AML-193 (cell line): Measurements from ENCODE around the gene MESP2.

Source experiments
- DNase-seq, 2 experiments: peaks; one replicate each; lab custom pipeline; 2025; lab: John Stamatoyannopoulos, UW

MESP2 gene

DNA sequence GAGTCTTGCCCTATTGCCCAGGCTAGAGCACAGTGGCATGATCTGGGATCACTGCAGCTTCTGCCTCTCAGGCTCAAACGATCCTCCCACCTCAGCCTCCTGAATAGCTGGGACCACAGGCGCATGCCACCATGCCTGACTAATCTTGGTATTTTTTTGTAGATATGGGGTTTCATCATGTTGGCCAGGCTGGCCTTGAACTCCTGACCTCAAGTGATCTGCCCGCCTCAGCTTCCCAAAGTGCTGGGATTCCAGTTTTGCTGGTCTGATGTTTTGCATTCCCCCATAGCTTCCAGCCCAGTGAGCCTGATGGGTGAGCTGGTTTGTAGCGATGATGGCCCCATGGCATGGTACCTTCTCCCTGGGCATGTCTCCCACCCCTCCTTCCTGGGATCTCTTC lies 20.4 kb upstream of the MESP2 start:
- no peak for DNase-seq

- DNase-seq = no peak
Measured at GRCh38 chr15:89756897-89757296, 19.2 kb upstream of the MESP2 start.

DNA sequence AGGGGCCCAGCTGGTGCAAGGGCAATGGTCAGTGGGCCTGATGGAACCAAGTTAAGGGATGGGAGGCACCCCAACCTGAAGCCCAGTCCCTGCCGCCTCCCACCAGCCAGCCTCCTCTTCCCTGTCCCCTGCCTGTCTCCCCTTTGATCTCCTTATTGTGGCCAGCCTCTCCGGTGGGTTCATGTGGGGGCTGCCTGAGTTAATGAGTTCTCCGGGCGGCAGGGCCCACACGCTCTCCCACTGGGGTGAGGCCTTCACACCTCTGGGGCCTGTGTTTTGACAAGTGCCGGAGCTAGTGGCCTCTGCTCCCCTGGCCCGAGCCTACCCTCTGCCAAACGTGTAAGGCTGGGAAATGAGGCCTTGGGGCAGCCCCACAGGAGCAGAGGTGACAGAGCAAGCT lies 17.8 kb upstream of the MESP2 start:
- no peak for DNase-seq

DNA sequence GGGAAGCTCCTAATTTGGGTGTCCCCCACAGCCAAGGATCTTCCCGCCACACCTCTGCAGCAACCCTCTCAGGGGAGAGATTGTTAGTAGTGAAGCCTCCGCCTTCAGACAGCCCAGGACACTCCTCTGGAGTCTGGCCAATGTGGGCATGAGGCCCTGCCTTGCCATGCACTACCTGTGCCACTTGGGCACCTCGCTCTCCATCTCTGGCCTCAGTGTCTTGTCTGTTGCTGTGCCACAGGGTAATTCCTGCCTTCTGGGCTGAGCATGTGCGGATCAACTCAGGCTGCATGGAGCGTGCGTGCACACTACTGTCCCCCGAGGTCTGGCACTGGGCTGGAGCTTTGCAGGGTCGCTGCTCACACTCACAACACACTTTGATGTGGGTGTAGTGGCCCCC lies 17.2 kb upstream of the MESP2 start:
- DNase-seq = no peak

DNA sequence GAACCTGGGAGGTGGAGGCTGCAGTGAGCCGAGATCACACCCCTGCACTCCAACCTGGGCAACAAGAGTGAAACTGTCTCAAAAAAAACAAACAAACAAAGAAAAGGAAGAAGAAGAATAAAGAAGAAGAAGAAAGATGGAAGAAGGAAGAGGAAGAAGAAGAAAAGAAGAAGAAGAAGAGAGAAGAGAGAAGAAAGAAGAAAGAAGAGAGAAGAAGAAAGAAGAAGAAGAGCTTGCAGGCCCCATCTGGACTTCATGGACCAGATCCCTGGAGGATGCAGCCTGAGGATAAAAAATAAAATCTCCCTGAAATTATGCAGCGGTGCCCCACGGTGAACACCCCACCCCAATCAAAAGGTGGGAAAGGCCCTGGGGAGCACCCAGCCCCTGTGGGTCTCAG lies 16.3 kb upstream of the MESP2 start:
- DNase-seq = no peak

GRCh38 chr15:89760303-89761008 lies 15.7 kb upstream of the MESP2 start:
- peak; percentile 50 to 54 for DNase-seq

- no peak for DNase-seq
Measured at GRCh38 chr15:89761009-89761831, 14.9 kb upstream of the MESP2 start.

DNA sequence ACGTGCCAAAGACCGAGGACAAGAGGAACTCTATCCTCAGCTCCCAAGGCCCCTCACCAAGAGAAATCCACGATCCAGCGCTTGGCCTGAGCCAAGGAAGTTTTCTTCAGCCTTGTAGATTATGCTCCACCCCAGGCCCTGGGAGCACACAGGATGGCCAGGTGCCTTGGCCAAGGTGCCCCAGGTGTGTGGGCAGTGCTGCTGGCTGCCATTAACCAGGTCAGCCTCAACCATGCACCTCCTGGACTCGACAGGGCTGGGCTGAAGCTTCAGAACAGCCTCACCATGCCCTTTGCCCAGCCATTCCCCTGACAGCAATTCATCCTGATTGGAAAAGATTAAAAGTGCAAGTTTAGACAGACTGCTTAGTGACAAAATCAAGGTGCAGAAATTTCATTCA lies 14.2 kb upstream of the MESP2 start:
- DNase-seq = no peak

DNA sequence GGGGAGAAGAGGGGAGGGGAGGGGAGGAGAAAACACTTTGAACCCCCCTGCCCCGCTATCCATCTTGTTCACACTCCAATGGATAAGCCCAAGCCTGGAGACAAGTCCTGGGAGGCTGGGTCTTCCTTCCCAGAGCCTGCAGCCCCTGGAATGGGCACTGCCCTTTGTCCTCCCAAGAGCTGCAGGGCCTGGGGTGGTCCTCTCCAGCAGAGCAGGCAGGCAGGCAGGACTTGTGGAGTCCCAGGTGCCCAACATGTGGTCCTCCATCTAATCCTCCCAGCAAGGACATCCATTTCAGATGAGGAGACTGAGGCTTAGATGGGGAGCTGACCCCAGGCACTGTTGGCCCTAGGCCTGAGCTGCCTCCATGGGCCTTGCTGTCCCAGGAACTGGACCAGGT lies 10.4 kb upstream of the MESP2 start:
- no peak for DNase-seq

DNA sequence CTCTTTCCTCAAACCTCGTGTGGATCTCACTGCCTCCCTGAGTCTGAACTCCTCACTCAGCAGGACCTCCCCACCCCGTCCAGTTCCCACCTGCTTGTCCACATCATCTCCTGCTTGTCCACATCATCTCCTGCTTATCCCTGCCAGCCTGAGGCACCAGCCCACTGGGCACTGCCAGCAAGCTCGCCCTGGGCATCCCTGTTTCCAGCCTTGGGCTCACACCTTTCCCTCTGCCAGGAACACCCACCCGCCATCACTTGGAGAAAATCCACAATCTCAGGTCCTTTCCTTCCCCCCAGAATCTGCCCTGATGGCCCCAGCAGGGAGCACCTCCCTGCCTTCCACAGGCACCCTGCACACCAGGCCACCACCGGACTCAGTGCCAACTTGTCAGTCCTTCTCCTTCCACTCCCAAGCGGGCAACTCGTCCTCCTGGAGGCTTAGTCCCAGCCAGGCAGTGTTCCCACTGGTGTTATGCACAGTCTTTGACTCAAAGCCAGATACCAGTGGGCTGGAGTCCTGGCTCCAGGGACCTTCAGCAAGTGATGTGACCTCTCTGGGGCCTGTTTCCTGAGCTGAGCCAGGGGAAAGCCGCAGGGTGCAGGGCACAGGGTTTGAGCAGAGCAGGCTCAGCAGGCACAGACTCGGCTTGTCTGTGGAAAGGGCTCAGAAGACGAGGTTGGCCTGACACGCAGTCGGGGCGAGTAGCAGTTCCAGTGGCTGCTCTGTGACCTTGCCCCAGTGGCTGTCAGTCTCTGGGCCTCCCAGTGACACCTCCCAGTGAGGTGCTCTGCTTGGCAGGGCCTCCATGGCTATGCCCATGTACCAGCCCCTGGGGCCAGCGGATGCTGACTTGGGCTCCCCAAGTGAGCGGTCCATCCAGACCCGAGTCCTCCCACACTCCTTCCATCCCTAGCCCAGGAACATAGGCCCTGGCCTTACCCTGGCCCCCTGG lies 9.5 kb upstream of the MESP2 start:
- DNase-seq = no peak

DNA sequence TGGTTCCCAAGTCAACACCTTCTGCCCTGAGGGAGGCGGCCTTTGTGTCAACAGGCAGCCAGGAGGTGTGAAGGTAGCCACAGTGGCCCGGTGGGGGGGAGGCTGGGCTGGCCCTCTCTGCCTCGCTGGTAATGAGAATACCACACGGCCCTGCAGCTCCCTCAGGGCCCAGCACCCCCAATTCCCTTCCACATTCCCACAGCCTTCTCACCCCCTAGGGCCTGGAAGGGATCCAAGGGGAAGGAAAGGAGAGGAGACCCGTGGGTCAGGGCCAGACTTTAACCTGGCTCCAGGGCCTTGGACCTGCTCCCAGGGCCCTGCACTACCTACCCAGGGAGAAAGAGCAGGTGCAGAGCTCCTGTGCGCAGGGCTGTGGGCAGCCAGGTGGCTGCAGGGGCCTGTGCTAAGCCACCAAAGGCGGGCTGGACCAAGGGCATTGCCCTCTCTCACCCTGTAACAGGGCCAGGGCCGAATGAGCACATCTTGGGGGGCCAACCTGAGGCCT lies 8.7 kb upstream of the MESP2 start:
- DNase-seq = no peak

DNA sequence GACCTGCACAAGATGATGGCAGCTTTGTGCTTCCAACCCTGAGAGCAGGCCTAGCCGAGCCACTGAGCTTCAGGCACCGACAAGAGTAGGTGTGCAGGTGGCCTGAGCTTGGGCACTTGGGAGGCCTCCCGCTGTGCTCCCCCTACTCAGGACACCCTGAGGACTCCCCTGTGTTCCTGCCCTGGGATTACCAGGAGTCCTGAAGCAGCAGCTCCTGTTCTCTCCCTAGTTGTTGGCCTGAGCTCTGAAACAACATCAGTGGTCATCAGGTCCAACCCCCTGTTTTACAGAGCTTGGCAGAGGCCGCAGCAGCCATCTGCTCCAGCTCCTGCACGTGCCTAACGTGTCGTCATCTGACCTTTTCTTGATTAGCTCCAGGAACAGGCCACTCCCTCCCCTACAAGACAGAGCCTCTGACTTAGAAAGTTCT lies 8.0 kb upstream of the MESP2 start:
- no peak for DNase-seq

GRCh38 chr15:89769366-89769765 lies 6.8 kb upstream of the MESP2 start:
- no peak for DNase-seq

GRCh38 chr15:89770041-89770440 lies 6.1 kb upstream of the MESP2 start:
- no peak for DNase-seq

DNA sequence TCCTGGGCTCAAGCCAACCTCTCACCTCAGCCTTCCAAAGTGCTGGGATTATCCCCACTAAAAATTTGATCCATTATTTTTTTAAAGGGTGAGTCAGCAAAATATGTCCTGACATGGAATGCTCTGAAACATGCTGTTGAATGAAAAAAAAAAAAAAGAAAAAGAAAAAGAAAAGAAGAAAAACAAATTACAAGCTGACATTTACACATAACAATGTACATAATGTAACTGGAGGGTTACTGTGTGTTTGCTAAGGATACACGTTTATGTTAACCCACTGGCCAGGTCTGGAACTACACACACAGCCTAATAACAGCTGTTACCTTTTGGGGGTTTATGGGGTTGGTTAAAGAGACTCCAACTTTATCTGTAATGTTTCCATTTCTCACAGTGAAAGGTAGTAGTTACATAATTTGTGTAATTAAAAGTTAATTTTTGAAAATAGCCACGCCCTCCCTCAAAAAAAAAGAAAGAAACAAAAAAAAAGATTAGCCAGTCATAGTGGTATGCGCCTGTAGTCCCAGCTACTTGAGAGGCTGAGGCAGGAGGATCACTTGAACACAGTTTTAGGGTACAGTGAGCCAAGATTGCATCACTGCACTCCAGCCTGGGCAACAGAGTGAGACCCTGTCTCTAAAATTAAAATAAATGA lies 3.1 kb upstream of the MESP2 start:
- no peak for DNase-seq

- no peak for DNase-seq
Measured at GRCh38 chr15:89774492-89774891, 1.6 kb upstream of the MESP2 start.

GRCh38 chr15:89775815-89776214 lies 317 bp upstream of the MESP2 start:
- no peak for DNase-seq

- DNase-seq = no peak
Measured at GRCh38 chr15:89777073-89777751, 1.1 kb downstream of the MESP2 start.

GRCh38 chr15:89777782-89778380 lies 1.7 kb downstream of the MESP2 start:
- DNase-seq = no peak

DNA sequence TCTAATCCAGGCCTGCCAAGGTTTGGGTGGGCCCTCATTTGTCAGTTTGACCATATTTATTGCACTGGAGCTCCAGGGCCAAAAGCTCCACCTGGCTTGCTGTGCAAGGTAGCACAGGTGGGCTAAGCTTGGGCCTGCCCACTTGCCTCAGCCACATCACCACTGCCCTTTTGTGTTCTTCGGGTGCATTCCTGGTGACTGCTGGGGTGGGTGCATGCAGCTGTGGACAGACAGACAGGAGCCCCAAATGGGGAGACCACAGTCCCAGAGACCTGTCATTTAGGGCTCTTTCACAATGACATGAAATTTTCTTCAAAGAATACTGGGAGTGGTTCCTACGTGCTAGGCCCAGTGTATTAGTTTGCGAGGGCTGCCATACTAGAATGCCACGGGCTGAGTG lies 2.7 kb downstream of the MESP2 start:
- no peak for DNase-seq

DNA sequence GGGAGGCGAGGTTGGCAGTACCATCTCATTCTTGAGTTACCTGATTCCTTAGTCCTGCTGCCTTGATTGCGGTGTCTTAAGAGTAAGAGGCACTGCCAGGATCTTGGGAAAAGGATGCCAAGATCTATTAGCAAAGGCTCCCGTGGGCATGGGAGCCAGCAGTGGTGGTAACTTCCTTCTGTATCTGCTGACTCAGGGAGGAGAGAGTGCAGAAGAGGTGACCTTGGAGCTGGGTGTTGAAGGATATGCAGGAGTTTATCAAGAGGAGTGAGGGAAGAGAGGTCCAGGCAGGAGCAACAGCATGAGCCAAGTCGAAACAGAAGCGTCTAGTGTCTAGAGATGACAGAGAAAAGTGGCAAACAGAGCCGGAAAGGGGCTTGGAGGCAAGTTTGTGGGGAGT lies 4.5 kb downstream of the MESP2 start:
- DNase-seq = no peak
